Measurements from ENCODE around the gene ADSS2.

DNA sequence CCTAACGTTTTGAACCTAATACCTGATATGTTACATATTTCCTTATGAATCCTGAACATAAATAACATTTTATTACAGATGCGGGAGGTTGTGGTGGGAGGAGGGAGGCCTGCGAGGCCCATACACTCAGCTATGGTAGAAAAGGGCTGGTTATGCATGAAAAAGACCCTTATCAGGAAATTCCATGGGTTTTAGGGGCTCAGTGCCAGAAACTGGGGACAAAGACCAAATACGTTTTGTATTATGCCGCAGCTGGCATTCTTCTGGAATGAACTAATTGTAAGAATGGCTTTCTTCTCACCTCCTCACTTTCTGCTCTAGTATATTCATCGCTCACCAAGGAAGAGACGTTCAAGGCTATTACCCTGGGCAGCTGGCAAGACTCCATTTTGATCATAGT is 76.7 kb downstream of the ADSS2 start:
- TF ChIP-seq CTCF (IDR thresholded peaks at IDR 0.05) = no peak
- no peak for TF ChIP-seq POLR2A (IDR thresholded peaks at IDR 0.05)

Data from body of pancreas (tissue), 4 donors.